ENCODE data around the gene OR5AL1.
"Not testable (repeated sequence)": the region's sequence is repeated elsewhere in the genome, so short reads cannot be mapped to it uniquely, and the experiment has no call there.

OR5AL1 gene

DNA sequence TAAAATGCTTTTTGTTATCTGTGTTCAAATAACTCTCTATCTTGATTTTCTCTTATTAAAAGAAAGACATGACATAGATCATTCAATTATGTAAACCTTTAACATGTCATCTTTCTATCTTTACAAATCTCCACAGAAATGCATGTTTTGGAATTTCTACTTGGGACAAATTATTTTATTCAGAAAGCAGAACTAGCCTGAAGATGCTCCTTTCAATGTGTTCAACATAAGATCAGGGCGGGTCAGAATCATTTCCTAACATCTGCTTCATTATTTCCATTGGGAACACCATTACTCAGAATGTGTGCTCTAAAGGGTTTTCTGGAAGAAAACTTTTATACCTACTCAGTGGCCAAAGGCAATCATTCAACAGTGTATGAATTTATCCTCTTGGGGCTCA lies at the start of gene OR5AL1:
TSS of gene OR5AL1 (plus strand) at position 301 of the 400 bp plus-strand sequence.
- H3K4me3 ChIP-seq (ENCODE audit: low read depth, low read length): no peak within 1 kb of the TSS
- TF ChIP-seq, protein P1, sequence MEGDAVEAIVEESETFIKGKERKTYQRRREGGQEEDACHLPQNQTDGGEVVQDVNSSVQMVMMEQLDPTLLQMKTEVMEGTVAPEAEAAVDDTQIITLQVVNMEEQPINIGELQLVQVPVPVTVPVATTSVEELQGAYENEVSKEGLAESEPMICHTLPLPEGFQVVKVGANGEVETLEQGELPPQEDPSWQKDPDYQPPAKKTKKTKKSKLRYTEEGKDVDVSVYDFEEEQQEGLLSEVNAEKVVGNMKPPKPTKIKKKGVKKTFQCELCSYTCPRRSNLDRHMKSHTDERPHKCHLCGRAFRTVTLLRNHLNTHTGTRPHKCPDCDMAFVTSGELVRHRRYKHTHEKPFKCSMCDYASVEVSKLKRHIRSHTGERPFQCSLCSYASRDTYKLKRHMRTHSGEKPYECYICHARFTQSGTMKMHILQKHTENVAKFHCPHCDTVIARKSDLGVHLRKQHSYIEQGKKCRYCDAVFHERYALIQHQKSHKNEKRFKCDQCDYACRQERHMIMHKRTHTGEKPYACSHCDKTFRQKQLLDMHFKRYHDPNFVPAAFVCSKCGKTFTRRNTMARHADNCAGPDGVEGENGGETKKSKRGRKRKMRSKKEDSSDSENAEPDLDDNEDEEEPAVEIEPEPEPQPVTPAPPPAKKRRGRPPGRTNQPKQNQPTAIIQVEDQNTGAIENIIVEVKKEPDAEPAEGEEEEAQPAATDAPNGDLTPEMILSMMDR (IDR thresholded peaks at IDR 0.05; ENCODE audit: low read depth, low read length, missing control alignments): no peak
- DNase-seq (ENCODE audit: low read depth): no peak

DNA sequence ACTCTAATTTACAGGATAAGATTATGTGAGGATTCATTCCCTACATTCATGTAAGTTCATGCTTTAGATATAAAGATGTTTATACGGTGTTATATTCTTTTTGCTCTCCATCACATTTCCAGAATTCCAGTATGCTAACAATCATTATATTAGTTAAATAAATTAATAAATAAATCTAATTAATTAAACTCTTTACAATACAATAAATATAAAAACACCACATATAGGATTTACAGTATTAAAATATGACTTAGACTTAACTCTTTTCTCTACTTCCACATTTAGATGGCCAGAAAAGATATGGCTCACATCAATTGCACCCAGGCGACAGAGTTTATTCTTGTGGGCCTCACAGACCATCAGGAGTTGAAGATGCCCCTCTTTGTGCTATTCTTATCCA lies 37.2 kb upstream of the OR5AL1 start, which contains the start of gene OR8U1:
TSS of gene OR8U1 (plus strand) at position 301 of the 400 bp plus-strand sequence. CDS start at position 301, 0 bp downstream.
- TF ChIP-seq, protein P1 (IDR thresholded peaks at IDR 0.05; ENCODE audit: low read depth, low read length, missing control alignments): no peak
- DNase-seq (ENCODE audit: low read depth): no peak
- no peak within 1 kb of the TSS for H3K4me3 ChIP-seq (ENCODE audit: low read depth, low read length)

DNA sequence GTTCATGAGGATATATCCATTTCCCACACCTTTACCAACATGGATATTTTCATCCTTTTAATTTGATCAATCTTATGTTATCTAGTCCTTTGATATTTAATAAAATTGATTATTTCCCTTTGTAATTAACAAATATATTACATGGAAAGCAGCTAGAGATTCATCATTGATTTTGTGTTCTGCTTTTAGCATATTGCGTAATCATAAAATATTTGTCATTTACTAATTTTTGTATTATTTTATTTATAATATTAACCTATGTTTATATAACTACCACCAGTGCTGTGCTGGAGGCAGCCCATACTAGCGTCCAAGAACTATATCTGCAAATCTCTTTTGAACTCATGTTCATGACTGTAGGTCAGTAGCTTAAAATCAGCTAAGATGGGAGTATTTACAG lies 32.4 kb upstream of the OR5AL1 start:
- no peak for DNase-seq (ENCODE audit: low read depth)
- TF ChIP-seq, protein P1 (IDR thresholded peaks at IDR 0.05; ENCODE audit: low read depth, low read length, missing control alignments): no peak
- no peak overlapping the region for H3K4me3 ChIP-seq (ENCODE audit: low read depth, low read length)

DNA sequence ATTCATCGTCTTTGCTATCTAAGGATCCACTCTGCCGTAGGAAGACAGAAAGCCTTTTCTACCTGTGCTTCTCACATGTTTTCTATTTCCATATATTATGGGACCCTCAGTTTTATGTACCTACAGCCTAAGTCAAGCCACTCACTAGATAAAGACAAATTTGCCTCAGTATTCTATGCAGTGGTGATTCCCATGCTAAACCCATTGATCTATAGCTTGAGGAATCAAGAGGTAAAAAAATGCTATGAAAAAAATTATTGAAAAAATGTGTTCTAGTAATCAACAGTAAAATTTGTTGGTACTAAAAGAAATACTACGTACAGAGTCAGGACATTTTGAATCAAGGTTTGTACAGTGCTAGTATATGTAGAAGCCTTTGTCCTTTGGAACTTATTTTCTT lies 18.1 kb upstream of the OR5AL1 start:
- no peak overlapping the region for H3K4me3 ChIP-seq (ENCODE audit: low read depth, low read length)
- TF ChIP-seq, protein P1 (IDR thresholded peaks at IDR 0.05; ENCODE audit: low read depth, low read length, missing control alignments): no peak
- DNase-seq (ENCODE audit: low read depth): no peak

DNA sequence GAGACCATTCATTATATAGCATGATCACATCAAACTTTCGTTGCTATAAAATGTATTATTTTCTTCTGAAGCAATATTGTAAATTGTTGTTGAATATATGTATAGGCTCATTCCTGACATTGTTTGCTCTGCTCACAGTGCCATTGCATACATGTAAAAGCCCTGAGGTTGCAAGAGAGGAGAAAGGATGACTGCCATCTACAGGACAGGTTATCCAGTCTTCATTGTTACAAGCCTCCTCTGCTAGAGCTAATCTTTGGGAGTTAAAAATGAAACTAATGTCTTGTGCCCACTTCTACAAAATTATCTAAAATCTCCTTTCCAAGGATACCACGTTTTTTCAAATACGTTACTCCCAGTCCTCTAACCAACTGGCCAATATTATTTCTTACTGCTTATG lies 16.4 kb upstream of the OR5AL1 start:
- no peak for DNase-seq (ENCODE audit: low read depth)
- no peak overlapping the region for H3K4me3 ChIP-seq (ENCODE audit: low read depth, low read length)
- TF ChIP-seq, protein P1 (IDR thresholded peaks at IDR 0.05; ENCODE audit: low read depth, low read length, missing control alignments): no peak

DNA sequence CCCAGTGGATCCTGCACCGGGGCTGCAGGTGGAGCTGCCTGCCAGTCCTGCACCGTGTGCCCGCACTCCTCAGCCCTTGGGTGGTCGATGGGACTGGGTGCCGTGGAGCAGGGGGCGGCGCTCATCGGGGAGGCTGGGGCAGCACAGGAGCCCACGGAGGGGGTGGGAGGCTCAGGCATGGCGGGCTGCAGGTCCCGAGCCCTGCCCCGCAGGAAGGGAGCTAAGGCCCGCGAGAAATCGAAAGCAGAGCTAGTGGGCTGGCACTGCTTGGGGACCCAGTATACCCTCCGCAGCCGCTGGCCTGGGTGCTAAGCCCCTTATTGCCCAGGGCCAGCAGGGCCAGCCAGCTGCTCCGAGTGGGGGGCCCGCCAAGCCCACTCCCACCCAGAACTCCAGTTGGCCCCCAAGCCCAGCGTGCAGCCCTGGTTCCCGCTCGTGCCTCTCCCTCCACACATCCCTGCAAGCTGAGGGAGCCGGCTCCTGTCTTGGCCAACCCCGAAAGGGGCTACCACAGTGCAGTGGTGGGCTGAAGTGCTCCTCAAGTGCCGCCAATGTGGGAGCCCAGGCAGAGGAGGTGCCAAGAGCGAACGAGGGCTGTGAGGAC lies 10.5 kb upstream of the OR5AL1 start:
- not testable (repeated sequence) for H3K4me3 ChIP-seq (ENCODE audit: low read depth, low read length); DNase-seq (ENCODE audit: low read depth)

DNA sequence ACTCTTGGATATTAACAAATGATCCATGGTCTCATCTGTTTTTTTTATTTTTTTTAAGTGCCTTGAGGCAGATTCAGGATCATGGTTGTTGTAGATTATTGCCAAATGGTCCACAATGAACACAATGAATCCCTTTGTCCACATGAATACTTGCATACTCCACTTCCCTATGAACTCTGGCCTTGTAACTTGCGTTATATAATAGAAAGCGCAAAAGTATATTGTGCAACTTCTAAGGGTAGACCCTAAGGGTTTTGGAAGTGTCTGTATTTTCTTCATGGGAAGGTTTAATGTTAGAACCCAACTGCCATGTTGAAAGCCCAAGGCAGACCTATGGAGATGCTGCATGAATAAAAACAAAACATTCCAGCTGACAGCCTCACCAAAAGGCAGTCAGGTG lies 8.1 kb upstream of the OR5AL1 start:
- DNase-seq (ENCODE audit: low read depth): no peak
- H3K4me3 ChIP-seq (ENCODE audit: low read depth, low read length): no peak overlapping the region
- TF ChIP-seq, protein P1 (IDR thresholded peaks at IDR 0.05; ENCODE audit: low read depth, low read length, missing control alignments): no peak
